GM18498 (cell line): ENCODE data around the gene MRPS31.

Source experiments
- ATAC-seq: cut with Tn5 transposase; IDR thresholded peaks from one replicate; pipeline ENCODE4 v1.9.1; 2021; ENCODE audit warnings: mild to moderate bottlenecking, moderate library complexity; ENCODE audit not compliant: unreplicated experiment

MRPS31 gene

DNA sequence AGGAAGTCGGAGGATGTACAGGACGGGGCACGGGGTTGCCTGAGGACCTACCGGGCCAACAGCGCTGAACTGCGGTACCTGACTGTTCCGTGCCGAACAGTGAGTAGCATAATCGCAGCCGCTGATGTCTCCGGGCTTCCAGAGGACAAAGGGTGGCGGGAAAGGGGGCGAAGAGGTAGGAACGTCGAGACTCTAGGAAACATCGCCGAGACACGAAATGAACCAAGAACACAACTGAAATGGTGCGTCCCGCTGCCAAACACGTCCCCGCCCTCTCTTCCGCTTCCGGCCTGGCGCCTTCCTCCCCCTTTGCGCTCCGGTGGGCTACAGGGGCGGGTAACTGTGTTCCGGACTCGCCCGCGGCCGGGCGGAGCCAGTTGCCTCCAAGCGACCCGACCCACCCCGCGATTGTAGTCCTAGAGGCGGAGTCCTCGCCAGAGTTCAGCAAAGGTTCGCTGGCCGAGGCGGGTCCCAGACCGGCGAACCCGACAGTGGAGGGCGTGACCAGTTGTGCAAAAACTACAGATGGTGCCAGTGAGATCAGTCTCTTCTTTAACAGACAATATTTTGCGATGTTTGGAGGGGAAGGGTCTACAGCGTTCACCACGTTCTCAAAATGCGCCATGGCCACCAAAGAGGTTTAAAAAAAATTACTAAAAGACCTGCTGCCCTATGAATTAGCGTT is at the start of gene MRPS31:
Gene MRPS31 (minus strand): TSS at position 257 of the 685 bp plus-strand sequence. CDS start 54 bp downstream, at position 203.
- peak; percentile 98 for ATAC-seq

DNA sequence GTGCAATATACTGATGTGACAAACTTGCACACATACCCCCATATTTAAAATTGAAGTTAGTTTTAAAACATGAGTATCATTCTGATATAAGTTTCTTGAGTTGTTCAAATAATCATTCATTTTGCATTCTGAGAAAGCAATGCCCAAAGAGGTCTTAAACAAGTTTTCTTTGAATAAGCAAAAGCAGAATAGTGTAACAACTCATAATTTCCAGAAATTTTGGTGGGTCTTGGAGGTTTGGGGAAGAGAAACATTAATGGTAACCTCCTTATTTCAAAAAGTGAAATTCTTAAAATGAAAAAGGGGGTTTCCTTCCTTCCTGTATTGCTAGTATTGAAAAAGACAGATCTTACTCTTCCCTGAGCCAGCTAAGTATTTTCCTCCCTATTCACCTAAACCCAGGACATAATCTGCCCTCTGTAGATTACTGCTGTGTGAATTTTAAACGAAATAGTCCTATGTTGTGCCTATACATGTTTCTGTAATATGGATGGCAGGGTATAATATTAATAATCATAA is 48.9 kb upstream of the MRPS31 start:
- no peak for ATAC-seq

DNA sequence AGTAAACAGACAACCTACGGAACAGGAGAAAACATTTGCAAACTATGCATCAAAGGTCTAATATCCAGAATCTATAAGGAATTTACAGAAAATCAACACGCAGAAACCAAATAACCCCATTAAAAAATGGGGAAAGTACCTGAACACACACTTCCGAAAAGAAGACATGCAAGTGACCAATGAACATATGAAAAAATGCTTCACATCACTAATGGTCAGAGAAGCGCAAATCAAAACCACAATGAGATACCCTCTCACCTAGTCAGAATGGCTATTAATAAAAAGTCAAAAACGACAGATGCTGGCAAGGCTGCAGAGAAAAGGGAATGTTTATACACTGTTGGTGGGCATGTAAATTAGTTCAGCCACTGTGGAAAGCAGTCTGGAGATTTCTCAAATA is 47.9 kb upstream of the MRPS31 start:
- no peak for ATAC-seq

DNA sequence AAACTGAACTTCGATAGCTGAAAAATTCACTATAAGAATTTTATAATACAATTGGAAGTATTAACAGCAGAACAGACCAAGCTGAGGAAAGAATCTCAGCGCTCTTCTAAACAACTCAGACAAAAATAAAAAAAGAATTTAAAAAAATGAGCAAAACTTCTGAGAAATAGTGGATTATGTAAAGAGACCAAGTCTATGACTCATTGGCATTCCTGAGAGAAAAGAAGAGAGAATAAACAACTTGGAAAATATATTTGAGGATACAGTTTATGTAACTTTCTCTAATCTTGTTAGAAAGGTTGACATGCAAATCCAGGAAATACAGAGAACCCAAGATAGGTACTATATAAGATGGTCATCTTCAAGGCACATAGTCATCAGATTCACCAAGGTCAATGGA is 43.8 kb upstream of the MRPS31 start:
- no peak for ATAC-seq

DNA sequence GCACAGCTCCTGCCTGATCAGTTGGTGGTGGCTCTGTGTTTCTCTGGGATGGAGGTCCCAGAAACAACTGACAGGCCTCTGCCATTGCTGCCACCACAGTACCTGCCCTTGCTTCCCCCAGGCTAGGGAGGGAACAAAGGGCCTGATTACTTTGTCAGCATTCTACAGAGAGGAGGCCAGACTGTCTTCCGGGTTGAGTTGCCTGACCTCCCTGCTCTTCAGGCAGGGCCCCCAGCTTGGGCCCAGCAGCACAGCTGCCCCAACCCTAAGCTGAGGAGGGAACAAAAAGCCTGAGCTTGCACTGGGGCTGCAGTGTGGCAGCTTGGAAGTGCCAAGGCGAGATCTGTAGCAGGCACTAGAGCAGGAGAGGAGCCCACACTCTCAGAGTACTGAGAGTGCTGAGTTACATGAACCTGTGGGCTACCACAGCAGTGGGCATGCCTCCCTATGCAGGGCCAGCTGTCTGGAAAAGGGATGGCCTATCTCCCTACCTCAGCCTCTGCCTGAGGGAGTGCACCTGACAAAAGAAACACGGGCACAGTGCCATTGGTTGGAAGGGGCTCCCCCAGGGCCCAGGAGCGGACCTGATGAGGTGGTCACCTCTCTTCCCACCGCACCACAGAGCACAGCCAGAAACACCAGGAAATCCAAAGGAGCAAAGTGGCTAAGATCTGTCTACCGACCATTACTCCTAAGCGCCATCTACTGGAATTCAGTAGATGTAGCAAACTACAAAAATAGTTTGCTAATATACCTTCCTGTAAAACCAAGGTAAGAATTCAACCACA is 42.9 kb upstream of the MRPS31 start:
- no peak for ATAC-seq

DNA sequence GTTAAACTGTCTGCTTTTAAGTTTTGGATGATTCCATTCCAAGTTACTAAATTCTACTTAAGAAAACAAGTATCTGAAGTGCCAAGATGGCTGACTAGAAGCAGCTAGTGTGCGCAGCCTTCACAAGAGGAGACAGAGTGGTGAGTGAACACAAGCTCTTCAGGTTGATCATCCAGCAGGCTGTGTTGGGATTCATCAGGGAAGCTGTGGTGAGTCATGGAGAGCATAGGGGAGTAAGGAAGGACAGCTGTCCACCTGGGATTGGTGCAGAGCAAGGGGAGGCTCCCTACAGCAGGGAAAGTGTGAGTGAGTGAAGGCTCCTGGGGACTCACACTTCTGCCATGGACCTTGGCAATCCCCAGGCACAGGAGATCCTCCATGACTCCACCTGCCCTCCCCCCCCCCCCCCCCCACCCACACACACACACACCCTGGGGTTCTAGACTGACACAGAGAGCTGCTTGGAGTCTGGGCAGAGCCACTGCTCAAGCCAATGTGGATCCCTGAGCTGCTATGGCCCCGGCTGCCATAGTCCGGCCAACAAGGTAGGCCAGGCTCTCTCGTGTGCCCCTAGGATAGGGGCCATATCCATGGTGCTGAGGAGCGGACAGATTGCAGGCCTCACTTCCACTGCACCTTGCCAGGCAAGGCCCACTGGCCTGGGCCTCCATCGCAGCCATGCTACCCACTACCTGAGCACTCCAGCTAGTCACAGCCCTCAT is 41.9 kb upstream of the MRPS31 start:
- no peak for ATAC-seq

DNA sequence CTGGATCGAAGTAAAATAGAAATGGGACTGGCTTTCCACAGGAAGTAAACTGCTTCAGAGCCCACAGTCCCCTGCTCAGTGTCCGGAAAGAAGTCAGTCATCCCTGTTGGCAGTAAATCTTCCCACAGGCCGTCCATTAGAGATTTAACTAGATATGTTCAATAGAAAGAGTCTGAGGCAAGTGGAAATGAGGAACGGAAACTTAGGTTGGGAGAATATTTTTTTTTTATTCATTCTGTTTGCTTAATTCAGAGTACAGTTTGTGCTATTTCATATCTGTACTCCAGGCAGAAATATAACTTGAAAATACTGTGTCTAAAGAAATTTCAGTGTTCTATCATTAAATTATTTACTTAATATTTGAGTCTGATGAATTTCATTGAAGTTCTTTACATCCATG is 41.1 kb upstream of the MRPS31 start:
- ATAC-seq, result no peak

DNA sequence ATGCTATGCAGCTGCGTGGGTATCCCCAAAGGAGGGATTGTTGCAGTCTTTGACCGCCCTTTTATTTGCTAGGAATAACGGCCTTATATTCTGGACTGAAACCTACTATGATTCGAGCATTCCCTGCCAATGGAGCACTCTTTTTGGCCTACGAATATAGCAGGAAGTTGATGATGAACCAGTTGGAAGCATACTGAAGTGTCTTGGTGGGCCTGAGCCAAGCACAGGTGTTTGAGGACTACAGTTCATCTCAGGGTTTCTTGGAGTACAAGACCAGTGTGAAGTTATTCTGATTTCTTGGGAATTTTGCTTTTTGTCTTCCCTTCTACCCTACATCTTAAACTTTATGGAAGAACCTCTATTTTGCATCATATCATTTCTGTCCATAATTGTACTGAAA is 38.5 kb upstream of the MRPS31 start:
- no peak for ATAC-seq

DNA sequence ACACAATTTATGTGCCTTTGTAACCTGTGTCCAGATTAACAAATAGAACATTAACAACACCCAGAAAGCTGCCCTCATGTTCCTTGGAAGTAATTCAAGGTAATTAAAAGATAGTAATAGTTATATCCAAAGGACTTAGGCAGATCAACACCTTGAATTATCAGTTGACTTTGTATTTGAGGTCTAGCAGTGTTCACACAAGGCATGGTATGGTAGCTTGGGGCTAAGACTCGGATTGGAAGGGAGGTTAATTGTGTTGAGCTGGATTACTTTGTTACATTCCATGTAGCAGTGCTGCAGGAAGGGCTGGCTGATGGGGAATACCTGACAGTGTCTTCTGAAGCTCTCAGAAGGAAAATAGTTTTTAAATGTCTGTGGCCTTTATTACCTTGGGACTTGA is 35.3 kb upstream of the MRPS31 start:
- ATAC-seq, result no peak

DNA sequence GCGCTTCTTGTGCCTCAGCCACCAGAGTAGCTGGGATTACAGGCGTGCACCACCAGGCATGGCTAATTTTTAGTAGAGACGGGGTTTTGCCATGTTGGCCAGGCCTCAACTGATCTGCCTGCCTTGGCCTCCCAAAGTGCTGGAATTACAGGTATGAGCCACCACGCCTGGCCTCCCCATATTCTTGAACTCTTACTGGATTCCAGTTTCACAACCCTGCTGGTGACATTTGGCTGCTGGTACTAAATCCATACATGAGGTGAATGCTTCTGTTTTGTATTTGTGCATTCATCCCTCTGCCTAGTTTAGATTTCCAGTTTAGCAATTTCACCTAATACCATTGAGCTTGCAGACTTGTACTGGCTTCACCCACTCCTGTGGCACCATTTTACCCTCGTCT is 32.3 kb upstream of the MRPS31 start:
- no peak for ATAC-seq

DNA sequence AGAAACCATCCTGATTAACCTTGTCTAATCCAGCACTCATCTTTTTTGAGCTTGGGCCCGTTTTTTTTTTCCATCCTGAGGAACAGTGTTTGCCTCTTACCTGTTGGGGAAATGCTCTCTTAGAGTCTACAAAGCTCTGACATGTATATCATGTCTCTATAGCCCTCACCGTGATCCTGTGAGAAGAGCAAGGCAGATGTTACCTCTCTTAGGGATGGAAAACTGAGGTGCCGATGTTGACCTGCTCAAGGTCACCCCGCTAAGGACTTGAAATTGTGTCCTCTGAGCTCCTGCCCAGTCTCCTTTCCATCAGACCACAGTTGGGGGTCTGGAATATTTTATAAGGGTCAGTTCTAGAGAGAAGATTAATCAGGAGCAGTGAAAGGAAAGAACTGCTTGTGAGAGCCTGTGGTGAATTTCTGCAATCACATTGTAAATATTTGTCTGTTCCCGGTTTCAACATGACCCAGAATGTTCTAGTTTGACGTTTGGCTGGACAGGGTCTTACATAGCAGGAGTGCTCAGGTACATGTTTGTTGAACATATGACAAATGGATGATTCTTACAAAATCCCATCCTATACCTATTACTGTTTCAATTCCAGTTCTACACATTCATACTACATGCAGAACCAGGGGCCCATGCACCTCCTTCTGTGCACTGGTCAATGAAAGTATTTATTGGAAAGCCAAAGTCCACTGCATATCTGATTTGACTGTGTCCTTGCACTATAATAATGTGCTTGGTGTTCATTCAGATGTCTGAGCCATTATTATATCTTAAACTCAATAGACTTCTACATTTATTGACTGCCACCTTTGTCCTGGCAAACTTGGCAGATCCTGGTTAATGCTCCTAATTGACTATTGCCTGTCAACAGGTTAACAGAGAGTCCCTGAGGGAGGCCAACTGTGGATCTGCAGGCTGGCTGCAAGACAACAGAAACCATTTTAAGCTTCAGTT is 30.5 kb upstream of the MRPS31 start:
- ATAC-seq, result no peak

DNA sequence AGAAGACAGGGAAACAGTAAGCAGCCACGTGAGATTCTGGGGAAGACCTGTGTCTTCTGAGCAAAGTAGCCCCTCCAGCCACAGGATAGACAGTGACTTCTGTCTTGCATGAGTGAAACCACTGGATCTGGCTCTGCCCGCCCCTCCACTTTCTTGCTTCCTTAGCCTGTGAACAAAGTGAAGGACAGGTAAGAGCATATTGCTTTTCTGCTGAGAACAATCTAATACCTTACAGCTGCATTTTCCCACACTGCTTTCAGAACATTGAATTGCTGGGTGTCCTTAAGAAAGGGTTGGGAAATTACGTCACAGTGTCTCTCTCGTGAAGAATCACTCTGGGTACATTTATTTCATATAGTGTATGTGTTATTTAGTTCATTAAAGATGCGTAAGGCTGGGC is 29.6 kb upstream of the MRPS31 start:
- ATAC-seq, result no peak

DNA sequence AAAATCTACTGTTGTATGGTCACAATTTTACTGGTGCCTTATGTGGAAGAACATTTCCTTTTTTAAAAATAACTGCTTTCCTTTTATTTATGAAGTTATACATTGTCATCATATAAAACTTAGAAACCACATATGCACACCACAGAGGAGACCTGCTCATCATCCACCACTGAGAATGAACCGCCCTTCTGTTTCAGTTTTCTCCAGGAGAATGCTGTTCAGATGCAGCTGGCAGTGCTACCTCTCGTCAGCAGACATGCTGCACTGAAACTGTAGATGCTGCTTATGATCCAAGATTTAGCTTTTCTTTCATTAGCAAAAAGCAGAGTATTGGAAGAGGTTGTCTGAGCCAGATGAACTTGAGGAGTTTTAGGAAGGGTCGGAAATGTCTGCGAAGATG is 28.5 kb upstream of the MRPS31 start:
- no peak for ATAC-seq

DNA sequence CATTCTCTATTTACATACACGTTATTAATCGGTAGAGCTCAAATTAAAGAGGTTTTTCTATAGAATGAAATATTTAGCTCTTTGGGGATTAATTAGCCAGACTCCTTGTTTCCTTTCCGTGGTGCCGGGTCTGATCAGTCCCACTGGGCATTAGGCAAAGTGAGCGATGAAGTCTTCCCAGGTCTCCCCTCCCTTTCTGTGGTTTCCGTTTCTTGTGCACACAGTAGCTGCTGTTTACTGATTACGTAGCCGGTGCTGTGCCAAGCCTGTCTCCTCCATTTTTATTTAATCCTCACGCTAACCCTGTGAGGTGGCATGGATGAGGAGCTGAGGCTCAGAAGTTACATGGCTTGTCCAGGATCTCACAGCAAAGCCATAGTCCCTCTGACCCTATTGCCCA is 27.4 kb upstream of the MRPS31 start:
- ATAC-seq, result peak; percentile 52

DNA sequence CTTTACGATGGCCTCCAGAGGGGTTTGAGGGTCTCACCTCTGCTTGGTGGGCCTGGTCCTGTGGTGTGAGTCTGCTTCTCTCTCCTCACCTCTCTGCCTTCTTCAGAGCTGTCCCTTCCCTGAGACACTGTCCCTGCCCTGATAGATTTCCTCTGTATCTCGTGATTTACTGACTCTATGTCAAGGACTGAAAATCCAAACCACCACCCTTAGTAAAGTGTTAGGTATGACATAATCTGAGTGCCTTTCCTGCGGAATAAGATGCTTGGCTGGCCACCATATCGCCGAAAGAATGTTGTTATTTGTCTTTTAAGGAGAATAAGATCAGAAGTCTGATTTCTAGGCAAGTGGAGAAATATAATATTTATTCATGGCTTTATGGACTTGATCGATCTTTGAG is 25.7 kb upstream of the MRPS31 start:
- ATAC-seq, result no peak

DNA sequence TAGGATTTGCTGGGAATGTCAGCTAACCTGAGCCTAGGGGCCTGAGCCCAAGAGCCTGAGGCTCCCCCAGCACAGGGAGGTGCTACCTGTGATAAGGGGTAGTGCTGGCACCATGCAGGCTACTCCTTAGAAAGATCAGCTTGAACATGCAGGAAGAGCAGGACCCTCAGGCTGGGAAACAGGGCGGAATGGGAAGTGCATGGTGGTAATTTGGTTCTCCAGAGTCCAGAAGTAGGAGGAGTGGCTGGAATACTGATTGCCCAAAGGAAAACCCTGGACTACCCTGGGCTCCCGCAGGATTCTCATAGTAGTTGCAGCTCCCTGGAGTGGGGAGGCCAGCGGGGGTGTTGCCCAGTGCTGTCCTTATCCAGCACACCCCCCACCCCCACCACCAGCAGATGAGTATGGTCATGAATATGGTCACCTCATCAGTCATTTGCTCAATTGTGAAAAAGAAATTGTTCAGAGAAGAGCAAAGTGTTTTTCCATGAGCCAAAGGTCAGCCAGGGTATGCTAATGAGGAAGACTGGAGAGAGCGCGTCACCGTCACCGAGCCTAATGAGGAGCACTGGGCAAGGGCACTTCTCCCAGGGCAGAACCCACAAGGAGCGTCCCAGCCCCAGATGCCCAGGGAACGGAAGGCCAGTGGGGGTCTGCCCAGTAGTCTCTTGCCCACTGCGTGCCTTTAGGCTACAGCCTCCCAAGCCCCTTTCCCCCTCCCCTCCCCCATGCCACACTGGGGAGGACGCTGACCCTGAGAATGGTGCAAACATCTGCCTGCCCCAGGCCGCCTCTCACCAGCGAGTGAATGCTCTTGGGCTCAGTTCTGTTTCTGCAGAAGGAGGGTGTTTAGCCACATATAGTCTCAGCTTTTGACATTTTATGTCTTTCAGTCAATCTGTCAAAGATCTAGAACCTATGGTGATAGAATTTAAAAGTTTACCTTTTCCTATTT is 23.7 kb upstream of the MRPS31 start:
- ATAC-seq, result no peak

DNA sequence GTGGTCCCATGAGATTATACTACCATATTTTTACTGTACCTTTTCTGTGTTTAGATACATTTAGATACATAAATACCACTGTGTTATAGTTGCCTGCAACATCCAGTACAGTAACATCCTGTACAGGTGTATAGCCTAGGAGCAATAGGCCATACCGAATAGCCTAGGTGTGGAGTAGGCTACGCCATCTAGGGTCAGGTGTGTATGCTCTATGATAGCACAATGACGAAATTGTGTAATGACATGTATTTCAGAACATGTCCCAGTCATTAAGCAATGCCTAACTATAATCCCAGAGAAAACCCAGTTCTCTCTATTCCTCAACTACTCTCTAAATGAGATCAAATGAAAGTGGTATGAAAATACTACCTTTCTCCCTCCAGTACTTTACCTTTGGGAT is 22.3 kb upstream of the MRPS31 start:
- no peak for ATAC-seq

DNA sequence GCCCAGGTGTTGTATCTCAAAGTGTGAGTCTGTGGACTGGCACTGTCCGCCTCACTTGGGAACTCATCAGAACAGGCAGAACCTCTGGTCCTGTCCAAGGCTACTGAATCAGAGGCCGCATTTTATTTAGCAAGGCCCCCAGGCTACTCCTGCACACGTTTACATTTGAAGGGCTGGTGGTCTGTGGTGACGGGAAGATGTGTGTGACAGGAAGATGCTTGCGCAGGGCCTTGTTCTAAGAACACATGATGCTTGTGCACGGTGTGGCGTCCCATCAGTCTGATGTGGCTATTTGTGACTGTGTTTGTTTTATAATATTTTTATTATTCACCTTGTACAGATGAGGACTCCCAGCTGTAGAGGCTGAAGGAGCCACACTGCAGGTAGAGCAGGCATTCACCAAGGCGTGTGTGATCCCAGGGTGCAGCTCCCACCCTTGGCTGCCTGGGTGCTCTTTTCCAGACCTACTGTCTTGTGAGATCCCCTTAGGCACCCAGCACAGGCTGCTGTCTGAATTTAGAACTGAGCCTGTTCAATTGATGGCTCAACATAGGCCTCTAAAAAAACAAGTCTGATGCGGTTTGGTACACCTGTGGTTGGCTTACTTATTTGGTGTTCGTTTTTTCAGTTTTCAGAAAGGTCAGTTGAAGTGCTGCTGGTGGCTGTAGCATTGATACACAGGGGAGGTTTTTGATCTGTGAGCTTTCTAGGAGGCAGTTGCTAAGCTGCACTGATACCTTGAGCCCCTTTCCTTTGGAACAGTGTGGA is 21.5 kb upstream of the MRPS31 start:
- no peak for ATAC-seq

DNA sequence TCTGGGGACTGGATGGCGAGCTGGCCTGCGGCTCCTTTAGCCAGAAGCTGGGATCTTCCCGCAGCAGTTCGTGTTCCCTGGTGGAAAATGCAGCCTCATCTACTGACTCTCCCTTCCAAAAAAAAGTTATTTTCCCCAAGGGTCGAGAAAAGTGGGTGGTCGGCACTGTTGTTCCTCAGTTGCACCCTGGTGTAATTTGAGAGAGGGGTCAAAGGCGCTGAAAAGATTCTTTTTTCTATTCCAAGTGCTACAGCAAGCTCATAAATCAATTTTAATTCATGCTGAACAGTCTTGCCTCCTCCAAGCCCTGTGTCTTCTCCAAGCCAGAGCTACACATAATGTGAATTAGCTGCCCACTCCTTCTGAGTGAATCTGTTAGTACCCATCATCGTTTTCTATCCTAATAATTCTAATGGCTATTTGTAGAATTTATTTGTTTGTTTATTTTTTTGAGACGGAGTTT is 19.2 kb upstream of the MRPS31 start:
- ATAC-seq, result no peak
